Keratinocyte (primary cell): ENCODE results near the gene RAB14.

ENCODE experiments used
- CTCF ChIP-seq, 3 experiments: IDR thresholded peaks in 1 of 3; conservative IDR thresholded peaks in 1 of 3; optimal IDR thresholded peaks in 1 of 3; 2 replicates in 2 of 3; 3 replicates in 1 of 3; pipeline versions ENCODE3 to v1.5.1; 2011; ENCODE audit warnings: low read length in 3 of 3, mild to moderate bottlenecking in 3 of 3, moderate library complexity in 2 of 3, control low read depth in 1 of 3, inconsistent platforms in 1 of 3; ENCODE audit not compliant: insufficient read depth in 2 of 3; ENCODE audit errors: extremely low read depth in 1 of 3
- EZH2 ChIP-seq: IDR thresholded peaks from one replicate; pipeline ENCODE4 v1.6.1; 2012; ENCODE audit warnings: inconsistent platforms, mild to moderate bottlenecking, low read length, moderate library complexity

GRCh38 chr9:121214005-121214404 is 12.3 kb upstream of the RAB14 start:
- TF ChIP-seq CTCF (optimal IDR thresholded peaks at IDR 0.05 in 1 of 3, IDR thresholded peaks at IDR 0.05 in 1 of 3, conservative IDR thresholded peaks at IDR 0.05 in 1 of 3; ENCODE audit: extremely low read depth in 1 of 3, insufficient read depth in 2 of 3, low read length in 3 of 3) (no peak), EZH2 (no peak)
